Retinal pigment epithelial cell (primary cell): ENCODE measurements around the gene ASB9.

Experiments
- DNase-seq: peaks from one replicate; pipeline ENCODE4 v3.0.0-alpha.2; 2010; ENCODE audit warnings: low read depth
- H3K4me3 ChIP-seq: 2 replicates; pipeline ENCODE4 v1.5.1; 2011; ENCODE audit warnings: mild to moderate bottlenecking, low read length, control low read depth, moderate library complexity
- TF ChIP-seq, protein P1 (sequence below): conservative IDR thresholded peaks from 2 replicates; pipeline ENCODE4 v1.5.1; 2011; ENCODE audit warnings: low read depth, low read length, control low read depth, inconsistent platforms

ASB9 gene

DNA sequence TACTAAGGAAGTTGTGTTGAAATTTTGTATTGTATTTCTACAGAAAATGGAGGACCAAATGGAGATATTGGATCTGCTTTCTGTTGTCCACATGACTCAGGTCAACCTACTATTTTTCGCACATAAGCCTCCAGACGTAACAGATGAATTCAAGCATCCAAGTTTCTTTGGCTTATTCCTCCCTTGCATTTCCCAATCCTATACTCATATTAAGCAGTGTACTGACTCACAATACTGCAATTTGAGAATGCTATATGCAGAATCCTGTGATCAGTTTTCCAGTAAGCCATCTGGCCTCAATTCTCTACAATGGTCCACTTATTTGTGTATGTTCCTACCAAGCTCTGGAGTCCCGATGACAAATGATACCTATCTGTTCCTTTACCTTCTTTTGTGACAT lies 75.7 kb downstream of the ASB9 start:
- no peak for DNase-seq
- no peak overlapping the region for H3K4me3 ChIP-seq
- TF ChIP-seq, protein P1, sequence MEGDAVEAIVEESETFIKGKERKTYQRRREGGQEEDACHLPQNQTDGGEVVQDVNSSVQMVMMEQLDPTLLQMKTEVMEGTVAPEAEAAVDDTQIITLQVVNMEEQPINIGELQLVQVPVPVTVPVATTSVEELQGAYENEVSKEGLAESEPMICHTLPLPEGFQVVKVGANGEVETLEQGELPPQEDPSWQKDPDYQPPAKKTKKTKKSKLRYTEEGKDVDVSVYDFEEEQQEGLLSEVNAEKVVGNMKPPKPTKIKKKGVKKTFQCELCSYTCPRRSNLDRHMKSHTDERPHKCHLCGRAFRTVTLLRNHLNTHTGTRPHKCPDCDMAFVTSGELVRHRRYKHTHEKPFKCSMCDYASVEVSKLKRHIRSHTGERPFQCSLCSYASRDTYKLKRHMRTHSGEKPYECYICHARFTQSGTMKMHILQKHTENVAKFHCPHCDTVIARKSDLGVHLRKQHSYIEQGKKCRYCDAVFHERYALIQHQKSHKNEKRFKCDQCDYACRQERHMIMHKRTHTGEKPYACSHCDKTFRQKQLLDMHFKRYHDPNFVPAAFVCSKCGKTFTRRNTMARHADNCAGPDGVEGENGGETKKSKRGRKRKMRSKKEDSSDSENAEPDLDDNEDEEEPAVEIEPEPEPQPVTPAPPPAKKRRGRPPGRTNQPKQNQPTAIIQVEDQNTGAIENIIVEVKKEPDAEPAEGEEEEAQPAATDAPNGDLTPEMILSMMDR: no peak
